Astrocyte of the hippocampus (primary cell): ENCODE results near the gene ARHGAP18.
"Not testable (repeated sequence)": the region's sequence is repeated elsewhere in the genome, so short reads cannot be mapped to it uniquely, and the experiment has no call there.

Experiments
- DNase-seq: peaks from one replicate; pipeline ENCODE4 v3.0.0; 2011; ENCODE audit warnings: low read depth, low spot score

ARHGAP18 gene

DNA sequence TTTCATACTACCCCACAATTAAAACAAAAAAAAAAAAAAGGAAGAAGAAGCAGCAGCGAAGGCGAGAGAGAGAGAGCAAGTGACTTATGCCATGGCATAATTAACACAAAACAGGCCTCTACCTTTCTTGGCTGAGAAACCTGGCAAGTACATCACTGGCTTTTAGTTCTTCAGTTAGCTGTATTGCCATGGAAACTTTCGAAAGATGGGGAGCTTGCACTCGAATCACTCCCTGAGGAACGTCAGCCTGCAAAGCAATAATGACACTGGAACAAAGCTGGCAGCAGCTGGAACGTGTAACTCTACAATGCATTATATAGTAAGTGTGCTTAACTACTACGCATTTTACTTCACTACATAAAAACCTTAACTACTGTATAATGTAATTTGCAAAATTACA is 126.1 kb downstream of the ARHGAP18 start:
- no peak for DNase-seq

DNA sequence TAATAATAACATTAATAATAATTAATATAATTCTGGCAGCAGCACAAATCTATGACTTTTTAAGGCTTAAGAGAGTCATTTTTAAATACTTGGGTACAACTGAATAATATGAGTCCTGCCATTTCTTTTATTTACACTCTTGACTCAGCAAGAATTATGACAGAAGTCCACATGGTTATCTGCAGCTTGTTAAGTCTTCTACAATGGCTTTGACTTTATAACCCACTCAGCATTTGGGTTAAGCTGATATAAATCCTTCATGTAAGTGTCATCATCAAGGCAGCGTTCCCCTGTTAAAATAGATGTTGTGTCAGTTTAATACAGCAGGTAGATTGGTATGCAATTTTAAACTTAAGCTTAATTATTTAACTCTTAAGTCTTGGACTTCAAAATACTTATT is 131.7 kb downstream of the ARHGAP18 start:
- no peak for DNase-seq

DNA sequence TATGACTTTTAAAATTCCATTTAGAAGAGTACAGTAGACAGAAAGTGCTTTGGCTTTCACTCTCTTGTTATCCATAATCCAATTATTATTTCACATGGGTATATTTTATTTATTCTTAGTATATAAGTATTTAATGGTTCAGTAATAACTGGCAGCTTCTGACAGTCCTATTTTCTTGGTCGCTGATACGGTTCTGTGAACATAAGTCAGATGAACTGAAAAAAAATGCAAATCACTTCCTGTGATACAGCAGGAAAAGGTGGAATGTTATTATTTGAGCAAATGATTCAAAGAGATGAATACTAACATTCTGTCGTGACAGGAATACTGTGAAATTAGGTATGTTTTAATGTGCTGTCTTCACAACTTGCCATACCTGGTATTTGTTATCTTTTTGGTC is 132.3 kb downstream of the ARHGAP18 start:
- no peak for DNase-seq

DNA sequence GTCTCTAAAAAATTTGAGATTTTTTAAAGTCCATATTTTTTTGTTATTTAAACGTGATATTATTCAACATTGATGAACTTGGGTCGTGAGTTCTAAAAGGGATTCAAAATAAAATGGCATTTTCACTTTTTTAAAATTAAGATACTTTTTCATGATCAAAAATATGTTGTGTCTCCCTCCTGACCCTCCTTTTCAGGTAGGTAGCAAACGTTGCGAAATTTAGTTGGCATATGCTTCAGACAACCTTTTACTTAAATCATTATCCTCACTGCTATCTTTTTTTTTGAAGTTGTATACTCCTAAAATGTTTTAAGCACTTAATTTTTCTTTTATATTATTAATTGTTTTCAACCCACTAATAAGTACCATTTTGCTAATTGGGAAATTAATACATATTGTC is 133.5 kb downstream of the ARHGAP18 start:
- no peak for DNase-seq

DNA sequence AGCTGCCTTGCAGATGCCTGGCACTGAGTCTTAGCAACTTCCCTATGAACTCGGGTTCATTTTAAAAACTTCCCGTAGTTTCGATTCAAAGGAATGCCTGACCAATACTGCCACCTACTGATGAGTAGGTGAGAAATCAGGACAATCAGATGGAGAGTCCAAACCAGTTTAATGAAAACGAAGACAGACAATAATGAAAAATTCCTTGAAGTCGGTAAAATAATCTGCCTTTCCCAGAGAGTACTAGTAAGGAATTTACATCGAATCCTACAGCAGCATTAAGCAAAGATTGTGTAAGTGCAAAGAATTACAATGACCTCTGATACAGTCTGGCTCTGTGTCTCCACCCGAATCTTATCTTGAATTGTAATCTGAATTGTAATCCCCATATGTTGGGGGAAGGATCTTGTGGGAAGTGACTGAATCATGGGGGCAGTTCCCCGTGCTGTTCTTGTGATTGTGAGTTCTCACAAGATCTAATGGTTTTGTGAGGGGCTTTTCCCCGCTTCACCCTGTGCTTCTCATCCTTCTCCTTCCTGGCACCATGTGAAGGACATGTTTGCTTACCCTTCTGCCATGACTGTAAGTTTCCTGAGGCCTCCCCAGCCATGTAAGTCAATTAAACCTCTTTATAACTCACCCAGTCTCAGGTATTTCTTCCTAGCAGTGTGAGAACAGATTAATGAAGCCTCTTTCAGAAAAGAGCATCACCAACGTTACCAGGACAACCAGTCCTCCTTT is 134.4 kb downstream of the ARHGAP18 start:
- DNase-seq = peak; percentile 72

DNA sequence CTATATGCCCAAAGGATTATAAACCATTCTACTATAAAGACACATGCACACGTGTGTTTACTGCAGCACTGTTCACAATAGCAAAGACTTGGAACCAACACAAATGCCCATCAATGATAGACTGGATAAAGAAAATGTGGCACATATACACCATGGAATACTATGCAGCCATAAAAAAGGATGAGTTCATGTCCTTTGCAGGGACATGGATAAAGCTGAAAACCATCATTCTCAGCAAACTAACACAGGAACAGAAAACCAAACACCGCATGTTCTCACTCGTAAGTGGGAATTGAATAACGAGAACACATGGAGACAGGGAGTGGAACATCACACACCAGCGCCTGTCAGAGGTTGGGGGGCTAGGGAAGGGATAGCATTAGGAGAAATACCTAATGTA is 135.4 kb downstream of the ARHGAP18 start:
- DNase-seq = not testable (repeated sequence)

DNA sequence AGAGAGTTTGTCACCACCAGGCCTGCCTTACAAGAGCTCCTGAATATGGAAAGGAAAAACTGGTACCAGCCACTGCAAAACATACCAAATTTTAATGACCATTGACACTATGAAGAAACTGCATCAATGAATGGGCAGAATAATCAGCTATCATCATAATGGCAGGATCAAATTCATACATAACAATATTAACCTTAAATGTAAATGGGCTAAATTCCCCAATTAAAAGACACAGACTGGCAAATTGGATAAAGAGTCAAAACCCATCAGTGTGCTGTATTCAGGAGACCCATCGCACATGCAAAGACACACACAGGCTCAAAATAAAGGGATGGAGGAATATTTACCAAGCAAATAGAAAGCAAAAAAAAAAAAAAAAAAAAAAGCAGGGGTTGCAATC is 139.0 kb downstream of the ARHGAP18 start:
- DNase-seq = not testable (repeated sequence)

DNA sequence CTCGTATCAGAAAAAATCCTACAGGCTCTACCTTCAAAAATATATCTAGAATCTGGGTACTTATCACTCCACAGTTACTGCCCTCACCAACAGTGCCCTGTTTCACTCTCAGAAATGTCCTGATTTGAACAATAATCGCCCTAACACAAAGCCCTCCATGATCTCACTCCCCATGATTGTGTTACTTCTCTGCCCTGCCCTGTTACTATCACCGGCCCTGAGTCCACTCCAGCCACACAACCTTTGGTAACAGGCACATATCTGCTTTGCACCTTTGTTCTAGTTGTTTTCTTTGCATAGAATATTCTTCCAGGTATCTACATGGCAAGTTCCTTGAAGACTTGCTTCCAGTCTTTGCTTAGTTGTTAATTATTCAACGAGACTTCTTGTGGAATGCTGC is 142.0 kb downstream of the ARHGAP18 start:
- no peak for DNase-seq

DNA sequence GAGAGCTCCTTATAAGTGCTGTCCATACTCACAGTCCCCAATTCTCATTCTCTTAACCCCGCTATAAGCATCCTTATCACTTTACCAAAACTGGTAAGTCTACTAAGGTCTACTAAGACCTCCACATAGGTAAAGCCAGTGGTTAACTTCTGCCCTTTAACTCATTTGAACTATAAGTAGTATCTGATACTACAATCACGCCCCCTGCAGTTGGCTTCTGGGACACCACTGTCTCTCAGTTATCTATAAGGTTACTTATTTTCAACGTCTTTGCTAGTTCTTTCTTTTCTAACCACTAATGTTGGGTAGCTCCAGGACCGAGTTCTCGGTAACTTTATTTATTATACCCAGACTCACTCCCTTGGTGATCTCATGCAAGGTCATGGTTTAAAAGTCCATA is 142.6 kb downstream of the ARHGAP18 start:
- no peak for DNase-seq

DNA sequence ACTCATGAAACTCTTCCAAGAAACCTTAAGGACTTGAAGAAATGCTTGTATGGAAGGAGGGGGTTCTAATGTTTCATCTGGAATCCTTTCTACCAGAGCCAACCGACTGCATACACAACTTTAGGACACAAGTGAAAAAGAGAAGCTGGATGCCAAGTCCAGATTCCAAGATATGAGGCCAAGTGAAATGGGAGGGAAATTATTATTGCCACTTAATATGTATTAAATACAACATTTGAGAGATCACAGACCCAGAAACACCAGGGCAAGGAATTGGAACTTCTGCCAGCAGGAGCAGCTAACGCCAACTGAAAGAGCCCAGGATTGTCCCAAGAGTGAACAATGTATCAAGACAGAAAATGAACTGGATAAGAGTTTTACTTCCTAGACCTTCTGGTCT is 144.2 kb downstream of the ARHGAP18 start:
- no peak for DNase-seq

DNA sequence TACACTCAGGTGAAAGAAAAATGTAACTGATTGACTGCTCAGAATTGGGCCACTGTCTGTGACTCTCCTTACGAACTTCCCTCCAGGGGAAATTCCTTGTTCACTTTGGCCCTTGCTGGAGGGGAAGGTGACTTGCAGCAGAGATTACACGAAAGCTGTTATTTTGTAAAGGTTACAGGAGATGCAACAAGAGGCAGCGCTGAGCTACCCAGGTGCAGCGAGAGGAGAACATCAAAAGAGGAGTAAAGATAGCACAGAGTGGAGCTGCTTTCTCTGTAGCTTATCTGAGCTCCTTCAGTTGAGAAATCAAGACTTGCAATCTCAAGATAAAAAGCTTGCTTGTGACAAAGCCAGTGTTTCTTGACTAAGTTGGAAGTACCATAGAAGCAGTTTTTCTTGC is 144.6 kb downstream of the ARHGAP18 start:
- no peak for DNase-seq

DNA sequence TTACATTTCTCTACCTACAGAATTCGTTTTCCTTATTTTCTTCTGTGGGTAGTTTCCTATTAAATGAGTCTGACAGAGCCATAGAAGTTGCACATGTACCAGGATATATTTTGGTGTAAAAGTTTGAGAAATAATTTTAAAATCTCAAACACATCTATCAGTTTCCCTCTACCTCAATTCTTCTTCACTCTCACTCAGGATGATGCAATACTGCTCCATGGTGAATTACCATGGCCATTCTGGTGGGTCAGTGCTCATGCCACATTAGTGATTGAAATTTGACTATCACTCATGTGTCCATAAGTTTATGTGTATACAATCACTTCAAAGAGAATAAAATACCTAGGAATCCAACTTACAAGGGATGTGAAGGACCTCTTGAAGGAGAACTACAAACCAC is 151.7 kb downstream of the ARHGAP18 start:
- DNase-seq = no peak

DNA sequence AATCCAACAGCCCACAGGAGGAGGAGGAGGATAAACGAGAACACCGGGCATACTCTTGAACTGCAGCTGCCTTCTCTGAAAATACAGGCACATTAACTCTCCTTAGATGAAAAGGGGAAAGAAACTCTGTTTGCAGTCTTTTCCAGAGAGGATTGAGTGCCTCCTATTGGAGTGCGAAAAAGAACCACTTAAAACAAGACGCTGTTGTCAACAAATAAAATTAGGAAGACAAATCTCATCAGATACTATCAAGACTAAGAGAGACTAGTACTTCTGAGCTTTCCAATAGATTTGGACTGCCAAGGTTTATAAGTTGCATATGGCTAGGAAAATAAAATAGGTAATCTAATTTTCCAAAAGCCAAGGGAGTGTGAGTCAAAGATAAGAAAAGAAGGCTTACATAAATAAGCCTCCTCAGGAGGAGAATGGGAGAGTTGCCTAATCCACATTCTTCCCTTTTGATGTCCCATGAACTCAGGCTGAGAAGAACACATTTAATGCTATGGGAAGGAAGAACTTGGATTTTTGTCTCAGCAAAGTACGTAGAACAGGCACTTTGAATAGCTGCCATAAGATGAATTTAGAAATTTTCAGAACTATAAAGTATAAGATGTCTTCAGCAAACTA is 154.7 kb downstream of the ARHGAP18 start:
- peak; percentile 43 for DNase-seq

DNA sequence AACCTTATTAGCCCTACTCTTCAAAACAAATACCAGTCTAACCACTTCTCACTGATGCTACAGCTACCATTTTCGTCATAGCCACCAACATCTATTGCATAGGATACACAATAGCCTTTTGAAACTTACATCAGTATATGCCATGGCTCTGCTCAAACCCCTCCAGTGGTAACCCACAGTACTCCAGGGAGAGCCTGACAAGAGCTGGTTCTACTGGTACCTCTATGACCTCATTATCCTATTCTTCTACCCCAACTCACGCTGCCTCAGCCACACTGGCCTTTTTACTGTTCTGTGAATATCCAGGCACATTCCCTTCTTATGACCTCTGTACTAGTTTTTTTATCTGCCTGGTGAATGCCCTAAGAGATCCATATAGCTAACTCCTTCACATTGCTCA is 157.6 kb downstream of the ARHGAP18 start:
- DNase-seq = no peak

DNA sequence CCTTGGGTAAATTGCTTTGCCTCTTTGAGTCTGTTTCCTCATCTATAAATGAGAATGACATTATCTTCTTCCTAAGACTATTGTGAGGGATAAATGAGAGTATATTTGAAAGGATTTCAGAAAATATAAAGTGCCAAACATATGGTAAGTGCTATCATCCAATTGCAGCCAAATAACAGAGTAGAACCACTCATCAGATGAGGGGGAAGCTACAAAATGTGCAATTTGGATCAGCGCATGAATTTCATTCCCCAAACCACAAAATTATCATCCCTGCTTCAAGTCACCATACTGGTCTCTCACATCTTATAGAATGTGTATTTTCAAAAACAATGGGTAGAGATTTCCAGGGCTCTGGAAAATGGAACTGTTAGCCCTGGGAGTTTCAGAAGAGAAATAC is 158.5 kb downstream of the ARHGAP18 start:
- no peak for DNase-seq

DNA sequence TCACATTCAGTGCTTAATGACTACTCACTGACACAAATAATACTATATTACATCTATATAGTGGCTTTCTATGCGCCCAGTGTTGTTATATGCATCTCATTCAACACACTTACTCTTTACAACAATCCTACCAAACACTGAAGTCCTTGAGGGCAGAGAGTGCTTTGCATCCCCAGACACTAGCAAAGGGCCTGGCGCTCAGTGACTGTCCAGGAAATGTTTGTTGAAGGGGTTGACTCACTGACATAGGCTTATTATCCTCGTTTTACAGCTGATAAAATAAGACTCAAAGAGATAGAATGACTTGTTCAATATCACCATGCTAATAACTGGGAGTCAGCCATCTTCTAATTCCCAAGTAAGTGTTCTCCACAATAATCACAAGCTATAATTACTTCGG is 163.3 kb downstream of the ARHGAP18 start:
- DNase-seq = no peak

DNA sequence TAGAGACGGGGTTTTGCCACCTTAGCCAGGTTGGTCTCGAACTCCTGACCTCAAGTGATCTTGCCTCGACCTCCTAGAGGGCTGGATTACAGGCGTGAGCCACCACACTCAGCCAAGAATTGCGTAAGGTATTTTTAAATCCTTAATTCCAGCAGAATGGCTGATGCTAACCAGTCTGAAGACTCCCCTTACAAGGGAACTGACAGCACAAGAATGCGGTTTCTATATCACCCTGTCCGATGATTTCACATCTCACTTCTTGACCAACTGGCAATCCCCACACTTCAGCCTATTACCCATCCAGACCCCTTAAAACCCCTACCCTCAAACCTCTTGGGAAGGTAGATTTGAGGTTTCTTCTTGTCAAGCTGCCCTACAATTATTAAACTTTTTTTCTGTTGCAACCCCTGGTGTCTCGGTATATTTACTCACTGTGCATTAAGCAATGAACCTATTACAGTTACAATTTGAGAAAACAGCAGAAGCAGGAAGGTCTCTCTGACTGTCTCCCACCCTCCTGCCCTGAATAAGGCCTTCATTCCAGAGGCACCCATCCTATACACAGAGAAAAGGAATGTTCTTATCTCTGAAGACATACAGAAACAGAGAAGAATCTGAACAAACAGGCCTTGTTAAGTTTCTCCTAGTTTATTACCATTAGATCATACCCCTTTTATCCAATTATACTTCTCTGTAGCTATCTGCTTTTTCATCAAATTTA is 164.9 kb downstream of the ARHGAP18 start:
- DNase-seq = no peak

DNA sequence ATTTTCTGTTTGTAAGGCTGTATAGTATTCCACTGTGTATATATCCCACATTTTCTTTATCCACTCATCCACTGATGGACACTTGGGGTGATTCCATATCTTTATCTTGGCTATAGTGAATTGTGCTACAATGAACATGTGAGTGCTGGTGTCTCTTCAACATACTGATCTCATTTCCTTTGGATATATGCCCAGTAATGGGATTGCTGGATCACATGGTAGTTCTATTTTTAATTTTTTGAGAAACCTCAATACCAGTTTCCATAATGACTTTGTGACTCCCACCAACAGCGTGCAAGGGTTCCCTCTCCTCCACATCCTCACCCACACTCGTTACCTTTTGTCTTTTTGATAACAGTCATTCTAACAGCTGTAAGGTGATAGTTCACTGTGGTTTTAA is 166.0 kb downstream of the ARHGAP18 start:
- no peak for DNase-seq

DNA sequence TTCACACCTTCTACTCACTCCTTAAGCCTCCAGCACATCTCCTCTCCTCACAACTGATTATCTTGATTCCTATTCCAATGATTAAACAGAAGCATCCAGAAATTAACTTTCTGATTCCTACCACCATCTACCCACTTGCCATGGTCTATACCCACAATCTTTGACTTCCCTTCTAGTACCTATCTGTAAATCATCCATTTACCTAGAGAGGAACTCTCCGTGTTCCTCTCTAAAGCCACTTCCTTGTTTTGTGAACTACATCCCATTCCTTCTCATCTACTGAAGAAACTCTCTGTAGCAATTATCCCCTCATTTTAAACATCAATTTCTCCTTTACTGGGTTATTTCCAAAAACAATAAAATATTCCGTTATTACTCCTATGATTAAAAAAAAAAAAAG is 167.3 kb downstream of the ARHGAP18 start:
- DNase-seq = no peak

DNA sequence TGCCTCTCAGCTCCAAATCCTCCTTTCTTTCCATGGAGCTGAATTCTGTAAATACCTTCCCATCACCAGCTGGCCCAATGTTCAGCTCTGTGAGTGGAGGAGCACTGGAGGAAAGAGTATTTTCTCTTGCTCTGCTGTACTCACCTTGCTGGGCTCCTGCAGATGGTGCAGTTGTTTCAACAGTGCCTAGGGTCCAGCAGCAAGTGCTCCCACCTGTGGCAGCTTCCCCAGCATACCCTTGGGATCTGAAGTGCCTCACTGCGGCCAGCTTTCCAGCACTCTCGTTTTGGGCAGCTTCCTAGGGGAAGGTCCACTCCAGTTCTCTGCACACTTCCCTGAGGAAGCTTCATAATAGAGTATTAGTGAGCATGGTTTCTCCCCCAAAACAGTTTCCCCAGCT is 170.9 kb downstream of the ARHGAP18 start:
- no peak for DNase-seq

DNA sequence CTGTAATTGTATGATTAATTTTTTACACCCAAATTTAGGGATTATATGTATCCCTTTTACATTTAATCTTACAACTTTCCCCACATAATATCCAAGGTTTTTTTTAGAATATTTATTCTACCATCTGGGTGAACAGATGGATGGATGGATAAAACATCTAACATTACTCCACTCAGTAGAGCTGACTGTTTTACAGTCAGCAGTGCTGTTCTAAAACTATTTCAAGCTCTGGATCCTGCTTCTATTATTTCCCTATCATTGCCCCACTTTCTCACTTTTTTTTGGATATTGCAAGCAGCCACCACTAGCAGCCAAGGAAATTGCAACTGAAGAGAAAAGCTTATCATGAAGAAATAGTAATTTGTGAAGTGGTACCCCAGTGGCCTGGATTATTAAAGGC is 173.7 kb downstream of the ARHGAP18 start:
- DNase-seq = no peak

DNA sequence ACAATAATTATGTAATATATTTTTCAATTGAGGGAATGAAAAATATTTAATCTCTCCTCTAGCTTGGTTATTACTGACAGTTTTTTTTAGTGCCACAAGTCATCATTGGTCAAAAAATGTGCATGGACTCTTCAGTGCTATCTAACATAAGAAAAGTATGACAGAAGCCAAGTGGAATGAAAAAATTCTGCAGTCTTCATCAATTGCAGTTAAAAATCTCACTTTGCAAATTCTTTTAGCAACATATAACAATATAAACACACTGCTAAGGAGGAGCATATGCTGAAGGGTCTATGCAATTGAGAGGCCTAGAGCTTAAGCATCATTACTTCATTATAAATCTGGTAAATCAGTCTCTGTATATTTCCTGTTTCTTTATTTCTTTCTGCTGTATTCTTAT is 175.1 kb downstream of the ARHGAP18 start:
- no peak for DNase-seq
